GM19372 (cell line): ENCODE results near the gene SH3GL2.

Source experiments
- ATAC-seq: cut with Tn5 transposase; IDR thresholded peaks from one replicate; pipeline ENCODE4 v1.9.1; 2021; ENCODE audit warnings: mild to moderate bottlenecking, low read depth, moderate library complexity; ENCODE audit not compliant: unreplicated experiment

Gene SH3GL2

DNA sequence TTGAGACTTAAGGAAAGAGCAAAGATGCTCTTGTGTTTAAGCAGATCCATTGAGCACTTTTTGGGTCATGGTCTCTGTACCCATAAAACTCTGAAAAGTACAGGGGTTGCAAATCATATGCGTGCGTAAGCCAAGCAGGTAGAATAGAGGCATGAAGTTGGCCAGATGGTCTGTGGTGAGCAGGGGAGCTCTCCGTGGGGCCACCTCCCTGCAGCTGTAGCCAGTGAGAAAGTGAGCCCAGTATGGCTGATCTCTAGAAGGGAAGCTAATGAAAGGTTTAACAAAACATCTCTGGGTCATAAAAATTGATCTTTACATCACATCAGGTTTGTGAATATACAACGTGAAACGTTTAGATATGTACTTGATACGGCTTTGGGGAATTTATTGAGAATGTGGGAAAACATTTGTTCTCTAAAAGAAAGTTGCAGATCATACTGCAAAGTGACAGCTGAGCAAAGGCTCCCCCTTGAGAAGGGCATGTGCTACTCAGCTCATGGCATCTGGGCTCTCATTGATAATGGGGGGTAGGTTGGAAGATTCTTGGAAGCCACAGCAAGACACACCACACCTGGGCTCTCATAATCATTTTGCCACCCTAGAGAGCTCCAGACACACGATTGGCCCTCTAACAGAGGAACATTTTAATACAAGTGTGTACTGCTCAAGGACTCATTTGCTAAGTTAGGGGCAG, 30.6 kb downstream of the SH3GL2 start:
- no peak for ATAC-seq

DNA sequence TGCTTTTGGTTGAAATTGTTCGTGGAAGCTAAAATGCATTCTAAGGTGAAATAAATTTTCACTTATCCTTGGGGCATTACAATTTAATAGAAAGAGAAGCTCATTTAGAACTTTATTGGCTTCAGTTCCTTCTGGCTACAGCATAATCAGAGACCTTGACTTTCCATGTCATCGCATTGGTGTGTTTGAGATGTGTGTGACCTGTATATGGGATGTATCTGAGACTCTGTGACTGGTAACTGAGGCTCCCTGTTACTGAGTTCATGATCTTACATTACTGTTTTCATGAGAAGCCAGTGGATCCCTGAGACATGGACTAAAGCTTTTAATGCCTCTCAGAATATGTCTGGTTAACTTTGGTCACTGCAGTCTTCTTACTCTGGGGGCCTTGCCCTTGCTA, 32.5 kb downstream of the SH3GL2 start:
- no peak for ATAC-seq

DNA sequence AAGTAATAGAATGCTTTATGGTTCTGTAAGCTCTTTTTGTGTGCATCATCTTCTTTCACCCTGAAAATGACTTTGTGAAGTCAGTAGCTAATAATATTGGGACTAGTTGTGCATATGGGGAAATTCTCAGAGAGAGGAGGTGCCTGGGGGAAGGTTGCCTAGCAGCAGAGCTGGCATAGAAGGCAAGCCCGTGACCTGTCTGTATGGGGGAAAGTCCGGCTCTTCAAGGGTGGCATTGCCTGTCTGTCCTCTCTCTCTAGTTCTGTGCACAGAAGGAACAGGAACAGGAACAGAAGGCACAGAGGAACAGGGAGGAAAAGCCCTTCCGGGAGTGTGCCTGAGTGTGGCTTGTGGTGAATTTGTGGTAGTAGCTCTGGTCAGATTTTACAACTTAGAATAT, 33.1 kb downstream of the SH3GL2 start:
- ATAC-seq = no peak

DNA sequence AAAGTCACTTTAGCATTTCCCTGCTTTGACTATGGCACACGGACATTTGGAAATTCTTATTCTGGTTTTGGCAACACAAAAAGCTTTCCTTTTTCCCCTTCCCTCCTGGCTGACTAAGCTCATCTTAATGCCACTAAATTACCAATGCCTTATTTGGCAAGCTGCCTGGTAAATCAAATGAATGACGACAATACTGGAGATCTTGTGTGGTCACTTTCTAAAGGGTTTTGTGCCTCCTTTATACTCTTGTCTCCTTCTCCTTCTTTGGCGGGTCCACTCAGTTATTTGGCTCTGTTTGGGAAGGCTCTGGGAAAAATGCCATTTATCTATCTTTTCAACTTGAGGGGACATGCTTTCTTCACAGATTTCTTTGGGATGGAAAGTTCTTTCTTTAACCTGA, 34.9 kb downstream of the SH3GL2 start:
- no peak for ATAC-seq

DNA sequence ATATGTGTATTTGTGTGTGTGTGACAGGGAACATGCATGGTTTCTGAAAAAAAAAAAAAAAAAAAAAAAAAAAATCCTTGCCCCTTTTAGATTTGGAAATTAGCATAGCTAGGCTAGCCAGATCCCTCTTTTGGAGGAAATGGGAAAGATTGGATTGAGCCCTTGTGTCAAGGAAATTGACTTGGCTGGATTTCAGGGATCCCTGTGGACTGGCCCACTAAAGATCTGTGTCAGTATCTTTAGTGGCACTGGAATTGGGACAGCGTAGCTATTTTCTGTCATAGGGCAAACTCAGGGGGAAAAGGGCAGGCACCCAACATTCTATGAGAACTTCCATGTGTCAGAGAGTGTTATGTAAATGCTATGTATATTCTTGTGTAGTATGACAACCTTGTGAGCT, 35.4 kb downstream of the SH3GL2 start:
- ATAC-seq = no peak

DNA sequence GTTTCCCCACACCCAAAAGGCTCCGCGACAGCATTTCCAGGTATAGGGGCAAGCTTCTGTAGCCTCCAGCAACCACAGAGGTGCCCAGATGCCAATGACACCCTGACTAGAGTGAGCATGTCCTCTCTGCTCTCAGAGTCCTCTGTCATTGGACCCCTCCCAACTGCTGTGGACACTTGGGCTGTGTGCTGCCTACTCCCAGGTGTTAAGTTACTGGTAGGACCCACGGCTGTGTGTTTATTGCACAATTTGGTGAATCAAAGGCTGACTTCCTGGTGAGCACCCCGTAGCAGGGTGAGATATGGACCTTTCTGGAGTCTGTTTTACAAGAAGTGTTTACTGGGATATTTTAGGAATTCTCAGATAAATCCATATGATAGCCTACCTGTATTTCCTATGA, 36.0 kb downstream of the SH3GL2 start:
- no peak for ATAC-seq

DNA sequence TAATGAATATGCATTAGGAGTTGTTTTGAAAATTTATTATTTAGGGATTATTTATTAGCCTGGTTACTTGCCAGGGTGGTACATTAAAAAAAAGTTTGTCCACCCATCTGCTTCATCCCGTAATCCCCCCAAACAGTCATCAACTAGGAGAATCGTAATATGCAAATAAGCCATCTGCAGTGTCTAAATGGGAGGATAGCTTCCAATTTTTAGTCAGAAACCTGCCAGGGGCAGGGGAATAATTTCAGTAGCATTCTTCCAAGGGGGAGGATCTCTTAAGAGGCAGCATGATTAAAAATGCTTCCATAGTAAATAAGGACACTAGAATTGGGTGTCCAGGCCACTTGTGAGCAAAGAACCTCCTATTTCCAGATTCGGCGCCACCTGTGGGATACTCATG, 43.3 kb downstream of the SH3GL2 start:
- ATAC-seq = no peak

DNA sequence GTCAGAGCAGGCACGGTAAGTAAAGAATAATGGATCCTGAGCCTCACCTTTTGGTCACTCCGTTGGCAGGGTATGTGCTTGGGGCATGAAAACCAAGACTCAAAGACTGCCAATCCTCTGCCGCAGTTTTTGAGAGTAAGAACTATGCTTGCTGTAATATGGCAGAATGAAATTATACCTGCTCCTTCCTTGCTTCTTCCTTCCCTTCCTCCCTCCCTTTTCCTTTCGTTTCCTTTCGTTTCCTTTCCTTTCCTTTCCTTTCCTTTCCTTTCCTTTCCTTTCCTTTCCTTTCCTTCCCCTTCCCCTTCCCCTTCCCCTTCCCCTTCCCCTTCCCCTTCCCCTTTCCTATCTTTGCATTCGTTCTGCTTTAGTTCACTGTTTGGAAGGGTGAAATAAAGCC, 43.9 kb downstream of the SH3GL2 start:
- no peak for ATAC-seq

DNA sequence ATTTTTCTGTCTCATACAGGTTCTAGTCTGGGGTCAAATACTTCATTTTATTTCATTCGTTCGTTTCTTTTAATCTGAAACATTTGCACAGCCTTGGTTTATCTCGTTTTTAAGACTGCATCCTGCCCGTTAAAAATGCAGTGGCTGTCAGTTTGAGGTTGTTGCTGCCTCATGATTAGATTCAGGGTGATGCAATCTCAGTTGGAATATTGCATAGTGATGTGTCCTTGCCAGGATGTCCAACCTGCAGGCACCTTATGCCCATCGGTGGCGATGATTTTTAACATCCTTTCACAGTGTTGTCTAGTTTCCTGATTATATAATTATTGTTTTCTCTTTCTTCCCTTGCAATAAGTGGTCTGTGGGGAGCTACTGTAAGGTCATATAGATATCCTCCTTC, 45.1 kb downstream of the SH3GL2 start:
- no peak for ATAC-seq

DNA sequence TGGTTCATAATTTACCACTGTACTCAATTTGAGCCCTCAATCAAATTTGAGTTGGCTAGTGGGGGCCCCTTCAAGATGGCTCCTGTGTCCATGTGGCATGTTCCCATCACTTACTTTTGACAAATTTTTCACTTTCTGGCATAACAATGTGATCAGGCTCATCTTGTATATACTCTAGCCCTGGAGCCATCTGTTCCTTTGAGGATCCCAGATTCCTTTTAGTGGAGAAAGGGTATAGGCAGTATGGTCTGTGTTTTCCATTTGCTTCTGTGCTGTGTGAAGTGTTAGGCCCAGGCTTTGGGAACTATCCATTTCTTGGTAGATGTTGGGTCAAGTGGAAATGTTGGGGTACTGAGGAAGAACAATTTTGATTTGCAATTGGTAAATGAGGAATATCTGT, 45.7 kb downstream of the SH3GL2 start:
- ATAC-seq = no peak

DNA sequence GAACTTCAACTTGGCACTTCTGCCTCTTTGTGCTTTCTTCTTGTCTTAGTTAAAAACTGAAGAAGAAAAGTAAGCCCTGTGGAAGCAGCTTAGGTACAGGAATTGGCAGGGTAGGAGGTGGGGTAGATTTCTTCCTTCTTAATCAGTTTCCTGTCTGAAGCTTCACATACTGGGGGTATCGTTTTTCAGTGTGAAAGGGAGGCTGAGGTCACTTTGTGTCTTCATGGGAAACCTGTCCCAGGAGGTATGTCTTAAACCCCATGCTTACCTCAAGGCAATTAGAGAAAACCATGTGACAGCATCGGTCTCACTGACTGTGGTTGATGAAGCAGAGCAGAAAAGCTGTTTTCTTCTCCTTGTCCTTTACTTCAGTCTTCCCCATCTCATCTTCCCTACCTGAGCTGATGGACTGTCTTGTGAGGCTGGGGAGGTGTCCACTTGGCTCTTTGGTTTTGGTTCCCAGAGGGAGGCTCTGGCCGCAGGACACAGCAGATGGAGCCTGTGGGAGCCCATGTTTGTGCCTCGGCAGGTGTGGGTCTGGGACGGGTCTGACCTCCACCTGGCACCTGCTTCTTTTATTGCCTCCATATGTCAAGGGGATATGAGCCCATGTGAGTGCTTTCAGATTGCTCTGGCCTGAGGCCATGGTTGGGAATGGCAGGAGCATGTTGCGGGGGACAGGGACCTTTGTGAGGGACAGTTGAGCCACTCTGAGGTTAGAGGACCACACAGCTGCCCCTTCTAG, 47.0 kb downstream of the SH3GL2 start:
- no peak for ATAC-seq

DNA sequence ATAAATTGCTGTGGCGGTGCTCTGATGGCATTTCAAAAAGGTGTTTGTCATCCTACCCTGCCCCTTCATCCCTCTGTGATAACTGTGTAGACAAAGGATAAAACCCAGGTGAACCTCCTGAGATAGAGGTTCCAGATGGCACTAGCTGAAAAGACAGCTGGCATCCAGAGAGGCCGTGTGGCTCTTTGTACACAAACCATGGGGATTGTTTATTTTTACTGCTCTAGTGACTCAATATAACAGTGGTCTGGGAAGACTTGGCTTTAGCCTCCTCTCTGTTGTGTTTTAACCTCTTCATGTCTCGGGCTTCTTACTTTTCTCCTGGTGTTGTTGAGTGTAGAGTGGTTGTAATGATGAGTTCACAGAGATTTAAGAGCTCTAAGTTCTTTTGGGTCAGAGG, 48.8 kb downstream of the SH3GL2 start:
- no peak for ATAC-seq

DNA sequence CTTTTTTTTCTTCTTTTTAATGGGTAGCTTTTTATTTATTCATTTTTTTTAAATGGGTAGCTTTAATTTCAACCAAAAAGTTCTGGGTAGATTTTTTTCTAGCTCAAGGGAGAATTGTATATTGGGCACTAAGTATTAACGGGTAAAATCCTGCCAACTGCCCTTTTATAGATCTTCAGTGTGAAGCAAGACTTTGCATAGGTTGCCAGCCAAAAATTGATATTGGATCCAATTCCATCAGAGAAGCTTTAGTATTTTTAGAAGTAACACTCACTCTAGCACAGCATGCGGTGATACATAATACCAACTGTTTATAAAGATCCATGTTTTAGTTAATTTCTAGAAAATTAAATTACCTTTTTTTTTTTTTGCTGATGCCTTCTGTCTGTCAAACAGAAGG, 49.8 kb downstream of the SH3GL2 start:
- no peak for ATAC-seq

DNA sequence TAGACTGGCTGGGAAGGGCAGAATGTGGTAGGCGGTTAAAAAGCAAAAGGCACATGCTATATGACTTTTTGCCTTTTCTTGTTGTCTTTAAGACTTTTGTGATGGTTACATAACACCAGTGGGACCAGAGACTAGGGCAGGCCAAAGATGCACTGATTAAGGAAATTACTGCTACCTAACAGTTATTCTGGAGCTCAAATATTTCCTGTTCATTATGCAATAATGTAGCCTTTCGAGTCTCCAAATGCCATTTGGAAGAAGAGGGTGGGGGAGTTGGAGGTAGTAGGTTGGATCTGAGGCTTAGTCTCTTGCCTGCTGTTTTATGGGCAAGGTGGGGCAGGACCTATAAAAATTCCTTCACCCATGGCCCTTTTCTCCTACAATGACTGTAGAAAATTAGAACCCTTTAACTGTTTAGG, 51.7 kb downstream of the SH3GL2 start:
- no peak for ATAC-seq

DNA sequence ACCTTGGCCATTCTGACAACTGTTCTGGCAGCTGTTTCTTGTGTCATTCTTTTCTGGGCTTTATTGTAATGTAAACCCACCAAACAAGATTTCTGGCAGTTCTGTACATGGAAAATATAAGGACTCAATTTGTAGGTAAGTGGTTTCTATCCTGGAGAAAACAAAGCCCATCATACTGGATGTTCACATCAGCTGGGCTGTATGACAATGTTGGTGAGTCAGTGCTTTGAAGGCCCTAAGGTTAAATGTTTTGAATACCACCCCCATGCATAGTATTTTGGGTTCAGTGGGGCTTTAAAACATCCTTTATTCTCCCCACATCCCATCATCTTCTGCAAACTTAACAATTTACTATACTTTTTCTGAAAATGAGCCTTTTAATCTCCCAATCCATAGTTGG, 52.5 kb downstream of the SH3GL2 start:
- no peak for ATAC-seq

DNA sequence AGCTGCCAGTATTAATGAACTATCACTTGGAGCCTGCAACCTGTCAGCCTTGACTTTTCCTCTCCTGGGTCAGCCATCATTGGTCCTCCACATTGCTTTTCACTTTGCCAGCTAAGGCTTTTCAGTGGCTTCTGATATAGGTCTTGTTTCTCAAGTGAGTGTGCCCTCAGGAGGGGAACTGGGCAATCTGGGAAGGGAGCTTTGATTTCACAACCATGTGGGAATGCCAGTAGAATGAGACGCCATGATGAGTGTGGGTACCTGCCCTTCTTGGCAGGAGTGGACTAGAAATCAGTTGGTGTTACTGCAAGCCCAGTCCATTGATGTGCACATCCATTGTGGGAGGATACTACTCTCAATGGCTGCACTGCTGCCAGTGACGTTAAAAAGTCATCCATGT, 54.1 kb downstream of the SH3GL2 start:
- no peak for ATAC-seq

DNA sequence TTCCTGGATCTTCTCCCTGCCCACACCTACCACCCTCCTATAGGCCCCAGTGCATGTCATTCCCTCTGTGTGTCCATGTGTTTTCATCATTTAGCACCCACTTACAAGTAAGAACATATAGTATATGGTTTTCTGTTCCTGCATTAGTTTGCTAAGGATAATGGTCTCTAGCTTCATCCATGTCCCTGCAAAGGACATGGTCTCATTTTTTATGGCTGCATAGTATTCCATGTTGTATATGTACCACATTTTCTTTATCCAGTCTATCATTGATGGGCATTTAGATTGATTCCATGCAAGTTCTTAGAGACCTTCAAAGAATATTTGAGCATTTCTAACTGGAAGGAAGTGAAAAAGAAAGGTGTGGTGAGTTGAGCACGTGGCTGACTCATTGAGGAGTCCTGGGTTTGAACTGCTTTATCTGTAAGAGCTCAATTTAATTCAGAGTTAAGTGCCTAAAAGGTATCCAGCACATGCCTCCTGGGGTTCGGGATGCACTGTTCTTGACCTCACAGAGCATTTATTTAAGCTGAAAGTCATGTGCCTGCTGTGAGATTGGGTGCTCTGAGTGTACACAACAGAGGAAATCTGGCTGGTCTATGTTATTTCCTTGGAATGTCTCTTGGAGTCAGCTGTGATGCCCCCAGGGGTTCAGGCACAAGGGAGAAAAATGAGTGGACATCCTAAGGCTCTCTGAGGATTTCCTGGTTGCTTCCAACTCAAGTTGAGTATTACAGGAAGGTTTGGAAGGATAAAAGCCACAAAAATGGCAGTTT, 56.4 kb downstream of the SH3GL2 start:
- ATAC-seq = no peak

DNA sequence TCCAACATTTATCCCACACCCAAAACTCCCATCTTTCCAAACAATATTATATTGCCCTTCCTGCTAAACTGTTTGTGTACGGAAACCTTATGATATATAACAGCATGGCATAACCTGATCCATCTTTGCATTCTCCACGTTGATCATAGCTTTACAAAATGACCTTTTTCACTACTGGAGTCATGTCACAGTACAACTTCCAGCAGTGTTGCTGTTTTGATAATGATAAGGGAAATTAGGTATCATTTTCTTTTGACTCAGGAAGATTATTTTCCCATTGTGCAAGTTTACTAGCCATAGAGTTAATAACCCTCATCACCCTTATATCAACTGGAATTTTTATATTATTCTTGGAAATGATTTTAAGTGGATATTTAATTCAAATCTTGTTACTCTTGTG, 57.5 kb downstream of the SH3GL2 start:
- no peak for ATAC-seq

DNA sequence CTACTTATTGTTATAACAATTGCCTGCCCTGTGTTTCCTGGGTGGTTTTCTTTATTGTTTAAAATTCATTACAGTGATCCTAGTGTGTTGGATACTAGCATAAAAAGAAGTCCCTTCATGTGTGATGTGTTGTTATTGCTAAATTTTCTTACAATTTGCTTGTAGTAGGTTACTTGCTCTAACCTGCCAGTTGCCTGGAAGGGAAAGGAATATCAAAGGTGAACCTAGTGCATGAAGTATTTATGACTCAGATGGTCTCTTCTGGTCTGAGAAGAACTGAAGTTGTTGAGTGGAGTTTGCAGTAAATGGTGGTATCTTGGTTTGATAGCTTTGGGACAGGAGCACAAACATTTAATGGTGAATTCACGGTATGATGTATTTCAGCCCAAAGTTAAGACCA, 58.0 kb downstream of the SH3GL2 start:
- no peak for ATAC-seq

DNA sequence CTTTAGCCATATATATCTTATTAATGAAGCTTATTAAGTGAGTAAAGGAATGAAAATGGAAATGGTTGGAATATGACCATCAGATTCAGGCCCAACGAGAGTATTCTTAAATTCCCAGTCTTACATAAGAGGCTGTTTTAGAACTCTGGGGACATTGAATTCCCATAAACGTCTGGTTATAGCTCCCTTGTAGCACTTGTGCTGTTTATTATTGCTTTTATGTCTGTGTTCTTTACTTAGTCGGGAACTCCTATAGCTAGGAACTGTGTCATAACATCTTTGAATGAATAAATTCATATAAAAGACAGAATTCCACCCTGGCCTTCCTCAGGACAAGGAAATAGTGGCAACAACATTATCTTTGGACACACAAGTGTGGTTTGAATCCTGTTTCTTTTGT, 58.4 kb downstream of the SH3GL2 start:
- ATAC-seq = no peak

DNA sequence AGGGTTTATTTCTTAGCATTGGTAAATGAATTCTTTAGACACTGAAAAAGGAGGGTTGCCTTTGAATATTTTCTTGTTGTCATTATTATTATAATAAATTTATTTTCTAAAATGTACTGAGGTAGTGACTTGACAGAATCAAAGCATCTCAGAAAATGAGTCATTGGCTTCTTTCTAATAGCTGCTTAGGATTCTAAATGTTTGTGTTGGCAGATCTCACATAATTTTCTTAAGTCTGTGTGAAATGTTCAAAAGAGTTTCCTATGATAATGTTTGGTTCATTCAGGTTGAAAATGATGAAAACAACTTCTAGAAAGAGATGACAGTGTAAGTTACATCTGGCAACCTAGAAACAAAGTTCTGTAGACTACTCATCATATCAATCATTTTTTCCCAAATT, 69.7 kb downstream of the SH3GL2 start:
- no peak for ATAC-seq

DNA sequence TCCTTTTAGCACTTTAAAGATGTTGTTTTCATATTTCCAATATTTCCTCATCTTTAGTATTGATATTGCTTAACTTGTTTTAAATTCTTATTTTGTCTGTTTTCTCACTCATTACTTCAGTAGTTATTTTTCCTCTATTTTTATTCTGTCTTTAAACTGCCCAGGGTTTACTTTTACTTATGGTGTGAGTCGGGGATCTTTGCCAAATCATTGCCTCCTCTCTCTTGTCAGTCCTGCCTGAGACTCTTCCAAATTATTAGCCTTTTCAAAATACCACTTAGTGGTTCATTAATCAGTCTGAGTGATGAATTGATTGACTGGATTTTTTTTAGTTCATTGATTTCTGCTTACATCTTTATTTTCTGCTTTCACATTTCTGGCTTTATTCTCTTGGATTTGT, 72.9 kb downstream of the SH3GL2 start:
- no peak for ATAC-seq
